GM12878 (cell line): ENCODE results near the gene GOLGA2. TPM values are rescaled to one million over a fixed set of nuclear protein-coding genes. Genes with fewer than 3 reads are reported as not detected.

Source experiments
- ATAC-seq: fragments of 200-7000 bp; cut with Tn5 transposase; 3 replicates; pipeline ENCODE4 v1.9.1; 2020; ENCODE audit warnings: mild to moderate bottlenecking, moderate library complexity
- BruUV-seq: library from RNA; stranded (reverse); fragments of 400-500 nt; replicated peaks from 2 replicates; lab custom pipeline; 2021; lab: Mats Ljungman, UMichigan
- CTCF ChIA-PET: fragments of 300-600 bp; sonication (Branson Sonifier 250); formaldehyde crosslinking; extraction: SDS; loops from one replicate; lab custom pipeline; 2021; ENCODE audit warnings: inconsistent platforms; lab: Yijun Ruan, JAX
- POLR2A ChIA-PET: fragments of 350-600 bp; formaldehyde crosslinking; extraction: SDS; loops from one replicate; lab custom pipeline; 2021; ENCODE audit warnings: inconsistent platforms; lab: Charles Lee
- RAD21 ChIA-PET: fragments of 300-600 bp; sonication (Branson Sonifier 250); formaldehyde crosslinking; loops from one replicate; lab custom pipeline; 2023; ENCODE audit warnings: antibody characterized with exemption; ENCODE audit not compliant: unreplicated experiment; lab: Charles Lee
- SMC1A ChIA-PET: fragments of 300-600 bp; sonication (Branson Sonifier 250); formaldehyde crosslinking; loops from one replicate; lab custom pipeline; 2023; ENCODE audit not compliant: unreplicated experiment, uncharacterized antibody; lab: Charles Lee
- DNase-seq: peaks from one replicate; pipeline ENCODE4 v3.0.0-alpha.2; 2011; ENCODE audit warnings: low read depth, low spot score
- FAIRE-seq: peaks from 3 replicates; lab custom pipeline; 2011; peaks lifted over from hg19 to GRCh38; lab: Jason Lieb, UNC
- H2AFZ ChIP-seq: 2 replicates; pipeline ENCODE4 v1.6.0; 2011; ENCODE audit warnings: low read depth, low read length, control low read depth; ENCODE audit not compliant: control insufficient read depth
- H3K27ac ChIP-seq: 2 replicates; pipeline ENCODE4 v1.5.1; 2011; ENCODE audit warnings: control low read depth; ENCODE audit not compliant: control insufficient read depth, insufficient read depth
- H3K27me3 ChIP-seq, 2 experiments: replicated peaks in 1 of 2; 2 replicates each; pipeline versions ENCODE4 v1.6.0 to v1.6.1; 2011; ENCODE audit warnings: low read length in 1 of 2; ENCODE audit not compliant: control insufficient read depth in 2 of 2, insufficient read depth in 2 of 2
- H3K36me3 ChIP-seq, 2 experiments: 2 replicates each; pipeline ENCODE4 v1.5.1; 2011; ENCODE audit warnings: low read length in 1 of 2; ENCODE audit not compliant: control insufficient read depth in 2 of 2, insufficient read depth in 2 of 2
- H3K4me1 ChIP-seq: 2 replicates; pipeline ENCODE4 v1.6.1; 2011; ENCODE audit warnings: mild to moderate bottlenecking, low read length, moderate library complexity, mixed read lengths; ENCODE audit not compliant: control insufficient read depth, insufficient read depth
- H3K4me2 ChIP-seq: 2 replicates; pipeline ENCODE4 v1.6.0; 2011; ENCODE audit warnings: control low read depth; ENCODE audit not compliant: control insufficient read depth, insufficient read depth
- H3K4me3 ChIP-seq: fragments of 200-600 bp; sonication (generic); 2 replicates; pipeline ENCODE4 v1.5.1; 2016
- H3K79me2 ChIP-seq: 2 replicates; pipeline ENCODE4 v1.6.0; 2011; ENCODE audit warnings: low read length; ENCODE audit not compliant: control insufficient read depth, insufficient read depth
- H3K9ac ChIP-seq: 2 replicates; pipeline ENCODE4 v1.8.0; 2011; ENCODE audit warnings: low read length, control low read depth, mixed read lengths; ENCODE audit not compliant: control insufficient read depth, insufficient read depth
- H3K9me3 ChIP-seq: replicated peaks from 3 replicates; pipeline ENCODE4 v1.5.1; 2011; ENCODE audit warnings: mild to moderate bottlenecking, low read length; ENCODE audit not compliant: control insufficient read depth, insufficient read depth
- H4K20me1 ChIP-seq: 2 replicates; pipeline ENCODE4 v1.6.0; 2011; ENCODE audit not compliant: control insufficient read depth, insufficient read depth
- BACH1 ChIP-seq: fragments of 450-650 bp; IDR thresholded peaks from 2 replicates; pipeline ENCODE4 v1.6.1; 2017; ENCODE audit warnings: mild to moderate bottlenecking, borderline replicate concordance
- EED ChIP-seq: sonication (generic); IDR thresholded peaks from 2 replicates; pipeline ENCODE4 v1.6.1; 2016; ENCODE audit warnings: antibody characterized with exemption, low read depth
- FOS ChIP-seq: IDR thresholded peaks from 3 replicates; pipeline ENCODE4 v1.6.1; 2011; ENCODE audit warnings: borderline replicate concordance; ENCODE audit not compliant: insufficient read length; ENCODE audit errors: extremely low read depth
- FOXM1 ChIP-seq: IDR thresholded peaks from 2 replicates; pipeline ENCODE4 v1.6.1; 2012; ENCODE audit warnings: low read depth, mild to moderate bottlenecking, inconsistent platforms, low read length, moderate library complexity
- NRF1 ChIP-seq: conservative IDR thresholded peaks from 2 replicates; pipeline ENCODE4 v1.6.1; 2011; ENCODE audit warnings: mild to moderate bottlenecking, low read depth, low read length, improper control_type of control experiment
- PML ChIP-seq: IDR thresholded peaks from 2 replicates; pipeline ENCODE4 v1.6.1; 2012; ENCODE audit warnings: low read length, inconsistent platforms
- RBBP5 ChIP-seq: fragments of 200-600 bp; sonication (generic); conservative IDR thresholded peaks from 2 replicates; pipeline ENCODE4 v1.6.1; 2016
- SPI1 ChIP-seq: IDR thresholded peaks from 2 replicates; pipeline ENCODE4 v1.6.1; 2011; ENCODE audit warnings: low read depth, mild to moderate bottlenecking, low read length, moderate library complexity, borderline replicate concordance; ENCODE audit not compliant: insufficient read depth
- SREBF1 ChIP-seq: IDR thresholded peaks from 2 replicates; pipeline ENCODE4 v1.6.1; 2012; ENCODE audit warnings: mild to moderate bottlenecking, low read length
- STAT1 ChIP-seq: fragments of 450-650 bp; conservative IDR thresholded peaks from 2 replicates; pipeline ENCODE4 v1.6.1; 2014; ENCODE audit warnings: antibody characterized with exemption, mild to moderate bottlenecking
- SUPT20H ChIP-seq: IDR thresholded peaks from 2 replicates; pipeline ENCODE4 v1.6.1; 2011; ENCODE audit warnings: low read depth, mild to moderate bottlenecking, low read length, moderate library complexity, borderline replicate concordance; ENCODE audit not compliant: control insufficient read depth
- ZZZ3 ChIP-seq: IDR thresholded peaks from 2 replicates; pipeline ENCODE4 v1.6.1; 2011; ENCODE audit warnings: low read depth; ENCODE audit not compliant: control insufficient read depth, insufficient read length
- WGBS: methylation state at CpG from one replicate; pipeline ENCODE4 v1.1.6; 2016; ENCODE audit warnings: low lambda C conversion rate; ENCODE audit not compliant: insufficient replicate concordance, insufficient coverage; ENCODE audit errors: missing lambda C conversion rate; 5-methylcytosine and 5-hydroxymethylcytosine counted together
- in situ Hi-C: fragments of 300-500 bp; cut with MboI; formaldehyde crosslinking; loops from 9 replicates; pipeline ENCODE4 v1.14.3; 2018; ENCODE audit warnings: mixed read lengths
- intact Hi-C: fragments of 100-400 bp; cut with micrococcal nuclease; formaldehyde crosslinking; loops from one replicate; pipeline ENCODE4 v1.14.2; 2022; ENCODE audit not compliant: unreplicated experiment
- polyA plus RNA-seq, 11 experiments: library from polyadenylated mRNA; depleted of rRNA in 4 of 11; unstranded in 6 of 11; stranded (reverse) in 5 of 11; fragments of >200 nt; fragmentation: Nextera tagmentation in 4 of 11; fragmentation: Illumina TruSeq in 1 of 11; extraction: Ambion mirVana in 4 of 11; extraction: Trizol in 1 of 11; gene quantifications; 1 replicate in 1 of 11; 2 replicates in 10 of 11; pipeline versions ENCODE4 v1.2.1 to v1.2.3, GENCODE V29; 2011 to 2016; ENCODE audit warnings: inconsistent platforms in 2 of 11, missing spikeins in 2 of 11, low read depth in 1 of 11
- total RNA-seq, 4 experiments: library from RNA; depleted of rRNA in 3 of 4; stranded (reverse); fragments of >200 nt in 3 of 4; fragmentation: Illumina TruSeq in 1 of 4; extraction: Trizol in 1 of 4; gene quantifications; 2 replicates each; pipeline versions ENCODE4 v1.2.1 to v1.2.3, GENCODE V29; 2013 to 2021
- TF ChIP-seq, protein P1 (sequence below): fragments of 450-650 bp; IDR thresholded peaks from 2 replicates; pipeline ENCODE4 v1.6.1; 2016; ENCODE audit warnings: mild to moderate bottlenecking, moderate library complexity, borderline replicate concordance
- TF ChIP-seq, protein P2 (sequence below): IDR thresholded peaks from 2 replicates; pipeline ENCODE4 v1.6.1; 2012; ENCODE audit warnings: improper control_type of control experiment, low read depth, low read length; ENCODE audit not compliant: insufficient replicate concordance

Gene GOLGA2
- total and polyA plus RNA-seq, 10 of the 15 experiments (the other 5 are each of a cell fraction or from before 2014, with no cell fraction given) = 5.9 to 32.6 (median 19.7) TPM

DNA sequence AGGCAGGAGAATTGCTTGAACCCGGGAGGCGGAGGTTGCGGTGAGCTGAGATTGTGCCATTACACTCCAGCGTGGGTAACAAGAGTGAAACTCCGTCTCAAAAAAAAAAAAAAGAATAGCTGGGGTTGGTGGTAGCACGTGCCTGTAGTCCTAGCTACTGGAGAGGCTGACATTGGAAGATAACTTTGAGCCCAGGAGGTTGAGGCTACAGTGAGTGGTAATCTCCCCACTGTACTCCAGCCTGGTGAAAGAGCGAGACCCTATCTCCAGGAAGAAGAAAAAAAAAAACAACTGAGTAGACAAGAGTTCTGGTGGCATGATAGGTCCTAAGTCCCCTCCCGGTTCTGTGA, 26.3 kb downstream of the GOLGA2 start:
- Histone ChIP-seq H3K4me3 (no peak overlapping the region), H3K9me3 (no peaks in the 10 kb centered on the region), H2AFZ (no peak overlapping the region), H3K27me3 (peaks cover 0 to 3% of the 10 kb centered on the region in 2 experiments; a peak in 2 of 4 replicates), H3K36me3 (no peaks in the 10 kb centered on the region), H3K4me1 (no peaks in the 10 kb centered on the region), H3K4me2 (no peak overlapping the region), H3K27ac (no peak overlapping the region), H4K20me1 (no peaks in the 10 kb centered on the region), H3K9ac (no peak overlapping the region), H3K79me2 (no peaks in the 10 kb centered on the region)
- CTCF ChIA-PET = interaction anchor here (0.8 to 1.8 kb wide), 2 partner anchors 10 kb away, joined by 4 to 9 read pairs; no protein-coding TSS in a partner anchor
- DNase-seq (no peak), ATAC-seq (no peak), FAIRE-seq (no peak)
- intact Hi-C loops (no loop called here), in situ Hi-C loops (no loop called here)
- 79% methylated on average over 7 of the region's 8 CpGs for WGBS
- BruUV-seq = no TSS peak
- no peak for TF ChIP-seq NRF1
- TF ChIP-seq SPI1 = no peak
- TF ChIP-seq, protein P1, sequence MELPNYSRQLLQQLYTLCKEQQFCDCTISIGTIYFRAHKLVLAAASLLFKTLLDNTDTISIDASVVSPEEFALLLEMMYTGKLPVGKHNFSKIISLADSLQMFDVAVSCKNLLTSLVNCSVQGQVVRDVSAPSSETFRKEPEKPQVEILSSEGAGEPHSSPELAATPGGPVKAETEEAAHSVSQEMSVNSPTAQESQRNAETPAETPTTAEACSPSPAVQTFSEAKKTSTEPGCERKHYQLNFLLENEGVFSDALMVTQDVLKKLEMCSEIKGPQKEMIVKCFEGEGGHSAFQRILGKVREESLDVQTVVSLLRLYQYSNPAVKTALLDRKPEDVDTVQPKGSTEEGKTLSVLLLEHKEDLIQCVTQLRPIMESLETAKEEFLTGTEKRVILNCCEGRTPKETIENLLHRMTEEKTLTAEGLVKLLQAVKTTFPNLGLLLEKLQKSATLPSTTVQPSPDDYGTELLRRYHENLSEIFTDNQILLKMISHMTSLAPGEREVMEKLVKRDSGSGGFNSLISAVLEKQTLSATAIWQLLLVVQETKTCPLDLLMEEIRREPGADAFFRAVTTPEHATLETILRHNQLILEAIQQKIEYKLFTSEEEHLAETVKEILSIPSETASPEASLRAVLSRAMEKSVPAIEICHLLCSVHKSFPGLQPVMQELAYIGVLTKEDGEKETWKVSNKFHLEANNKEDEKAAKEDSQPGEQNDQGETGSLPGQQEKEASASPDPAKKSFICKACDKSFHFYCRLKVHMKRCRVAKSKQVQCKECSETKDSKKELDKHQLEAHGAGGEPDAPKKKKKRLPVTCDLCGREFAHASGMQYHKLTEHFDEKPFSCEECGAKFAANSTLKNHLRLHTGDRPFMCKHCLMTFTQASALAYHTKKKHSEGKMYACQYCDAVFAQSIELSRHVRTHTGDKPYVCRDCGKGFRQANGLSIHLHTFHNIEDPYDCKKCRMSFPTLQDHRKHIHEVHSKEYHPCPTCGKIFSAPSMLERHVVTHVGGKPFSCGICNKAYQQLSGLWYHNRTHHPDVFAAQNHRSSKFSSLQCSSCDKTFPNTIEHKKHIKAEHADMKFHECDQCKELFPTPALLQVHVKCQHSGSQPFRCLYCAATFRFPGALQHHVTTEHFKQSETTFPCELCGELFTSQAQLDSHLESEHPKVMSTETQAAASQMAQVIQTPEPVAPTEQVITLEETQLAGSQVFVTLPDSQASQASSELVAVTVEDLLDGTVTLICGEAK = no peak
- TF ChIP-seq, protein P2, sequence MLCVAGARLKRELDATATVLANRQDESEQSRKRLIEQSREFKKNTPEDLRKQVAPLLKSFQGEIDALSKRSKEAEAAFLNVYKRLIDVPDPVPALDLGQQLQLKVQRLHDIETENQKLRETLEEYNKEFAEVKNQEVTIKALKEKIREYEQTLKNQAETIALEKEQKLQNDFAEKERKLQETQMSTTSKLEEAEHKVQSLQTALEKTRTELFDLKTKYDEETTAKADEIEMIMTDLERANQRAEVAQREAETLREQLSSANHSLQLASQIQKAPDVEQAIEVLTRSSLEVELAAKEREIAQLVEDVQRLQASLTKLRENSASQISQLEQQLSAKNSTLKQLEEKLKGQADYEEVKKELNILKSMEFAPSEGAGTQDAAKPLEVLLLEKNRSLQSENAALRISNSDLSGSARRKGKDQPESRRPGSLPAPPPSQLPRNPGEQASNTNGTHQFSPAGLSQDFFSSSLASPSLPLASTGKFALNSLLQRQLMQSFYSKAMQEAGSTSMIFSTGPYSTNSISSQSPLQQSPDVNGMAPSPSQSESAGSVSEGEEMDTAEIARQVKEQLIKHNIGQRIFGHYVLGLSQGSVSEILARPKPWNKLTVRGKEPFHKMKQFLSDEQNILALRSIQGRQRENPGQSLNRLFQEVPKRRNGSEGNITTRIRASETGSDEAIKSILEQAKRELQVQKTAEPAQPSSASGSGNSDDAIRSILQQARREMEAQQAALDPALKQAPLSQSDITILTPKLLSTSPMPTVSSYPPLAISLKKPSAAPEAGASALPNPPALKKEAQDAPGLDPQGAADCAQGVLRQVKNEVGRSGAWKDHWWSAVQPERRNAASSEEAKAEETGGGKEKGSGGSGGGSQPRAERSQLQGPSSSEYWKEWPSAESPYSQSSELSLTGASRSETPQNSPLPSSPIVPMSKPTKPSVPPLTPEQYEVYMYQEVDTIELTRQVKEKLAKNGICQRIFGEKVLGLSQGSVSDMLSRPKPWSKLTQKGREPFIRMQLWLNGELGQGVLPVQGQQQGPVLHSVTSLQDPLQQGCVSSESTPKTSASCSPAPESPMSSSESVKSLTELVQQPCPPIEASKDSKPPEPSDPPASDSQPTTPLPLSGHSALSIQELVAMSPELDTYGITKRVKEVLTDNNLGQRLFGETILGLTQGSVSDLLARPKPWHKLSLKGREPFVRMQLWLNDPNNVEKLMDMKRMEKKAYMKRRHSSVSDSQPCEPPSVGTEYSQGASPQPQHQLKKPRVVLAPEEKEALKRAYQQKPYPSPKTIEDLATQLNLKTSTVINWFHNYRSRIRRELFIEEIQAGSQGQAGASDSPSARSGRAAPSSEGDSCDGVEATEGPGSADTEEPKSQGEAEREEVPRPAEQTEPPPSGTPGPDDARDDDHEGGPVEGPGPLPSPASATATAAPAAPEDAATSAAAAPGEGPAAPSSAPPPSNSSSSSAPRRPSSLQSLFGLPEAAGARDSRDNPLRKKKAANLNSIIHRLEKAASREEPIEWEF = no peak
- no peak for TF ChIP-seq SREBF1
- TF ChIP-seq SUPT20H = no peak
- no peak for TF ChIP-seq EED
- no peak for TF ChIP-seq FOS
- no peak for TF ChIP-seq PML
- TF ChIP-seq RBBP5 = no peak
- no peak for TF ChIP-seq BACH1
- TF ChIP-seq STAT1 = no peak
- no peak for TF ChIP-seq FOXM1
- TF ChIP-seq ZZZ3 = no peak
- SMC1A ChIA-PET = interaction anchor here (1.4 kb wide), 1 partner anchor 8 kb away, joined by 3 read pairs; no protein-coding TSS in a partner anchor
- RAD21 ChIA-PET = no interaction called here
- POLR2A ChIA-PET = interaction anchor here (0.7 to 1.4 kb wide), 2 partner anchors 11 to 28 kb away, joined by 3 read pairs; no protein-coding TSS in a partner anchor
